Activated CD8-positive, alpha-beta memory T cell treated with anti-CD3 and anti-CD28 coated beads, Interleukin-2, amount 50 U/mL, for 24 hours (primary cell): ENCODE data around the gene LDLRAD4.

ENCODE experiments used
- DNase-seq: peaks from one replicate; pipeline ENCODE4 v3.0.0-alpha.2; 2020; ENCODE audit errors: extremely low read depth

Gene LDLRAD4

GRCh38 chr18:13265911-13266217 is 47.3 kb downstream of the LDLRAD4 start:
- no peak for DNase-seq

GRCh38 chr18:13266218-13267100 is 47.9 kb downstream of the LDLRAD4 start:
- DNase-seq = no peak

- DNase-seq = no peak
Measured at GRCh38 chr18:13267431-13267873, 48.9 kb downstream of the LDLRAD4 start.

- no peak for DNase-seq
Measured at GRCh38 chr18:13268158-13269012, 49.8 kb downstream of the LDLRAD4 start.

GRCh38 chr18:13269013-13269280 is 50.4 kb downstream of the LDLRAD4 start:
- no peak for DNase-seq

- DNase-seq = no peak
Measured at GRCh38 chr18:13269521-13270011, 51.0 kb downstream of the LDLRAD4 start.

GRCh38 chr18:13270279-13270855 is 51.8 kb downstream of the LDLRAD4 start:
- no peak for DNase-seq

GRCh38 chr18:13271302-13271911 is 52.8 kb downstream of the LDLRAD4 start:
- no peak for DNase-seq

- DNase-seq = no peak
Measured at GRCh38 chr18:13272416-13272815, 53.9 kb downstream of the LDLRAD4 start.

GRCh38 chr18:13273800-13274199 is 55.2 kb downstream of the LDLRAD4 start:
- no peak for DNase-seq

GRCh38 chr18:13275075-13275474 is 56.5 kb downstream of the LDLRAD4 start:
- no peak for DNase-seq

GRCh38 chr18:13276530-13277520 is 58.3 kb downstream of the LDLRAD4 start:
- no peak for DNase-seq

- no peak for DNase-seq
Measured at GRCh38 chr18:13278062-13278630, 59.6 kb downstream of the LDLRAD4 start.

- DNase-seq = no peak
Measured at GRCh38 chr18:13279181-13280069, 60.9 kb downstream of the LDLRAD4 start.

- DNase-seq = no peak
Measured at GRCh38 chr18:13280070-13280795, 61.7 kb downstream of the LDLRAD4 start.

GRCh38 chr18:13281406-13281805 is 62.8 kb downstream of the LDLRAD4 start:
- no peak for DNase-seq

GRCh38 chr18:13283746-13284145 is 65.2 kb downstream of the LDLRAD4 start:
- DNase-seq = no peak

- no peak for DNase-seq
Measured at GRCh38 chr18:13284330-13285027, 65.9 kb downstream of the LDLRAD4 start.
